Stimulated activated CD8-positive, alpha-beta memory T cell treated with anti-CD3 and anti-CD28 coated beads, Interleukin-4, amount 100 ng/mL, for 48 hours (primary cell): ENCODE measurements around the gene PRDX5.

Source experiments
- DNase-seq: peaks from one replicate; pipeline ENCODE4 v3.0.0-alpha.2; 2020

Gene PRDX5

GRCh38 chr11:64290352-64291261, 27.3 kb upstream of the PRDX5 start:
- no peak for DNase-seq

DNA sequence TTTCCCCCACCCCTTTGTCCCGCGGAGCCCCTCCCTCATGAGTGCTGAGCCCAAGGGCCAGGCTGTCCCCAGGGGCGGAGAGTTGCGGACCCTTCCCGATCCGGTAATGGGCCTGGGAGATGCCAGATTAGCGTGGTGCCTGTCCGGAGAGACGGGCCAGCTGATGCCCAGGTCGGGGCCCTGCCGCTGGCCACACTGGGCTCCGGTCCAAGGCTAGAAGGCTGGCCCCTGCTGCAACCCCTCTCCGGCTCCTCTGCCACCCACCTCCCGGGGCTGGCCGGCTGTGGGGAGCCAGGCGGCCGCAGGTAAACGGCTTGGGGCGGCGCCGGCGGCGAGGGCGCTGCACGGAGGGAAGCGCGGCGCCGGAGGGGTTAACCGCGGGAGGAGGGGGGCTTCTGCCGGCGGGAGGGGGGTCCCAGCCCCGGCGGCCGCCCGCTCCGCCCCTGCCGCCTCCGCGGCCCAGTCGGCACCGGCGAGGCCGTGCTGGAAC, 26.6 kb upstream of the PRDX5 start, which contains the start of gene KCNK4:
Gene KCNK4 (plus strand): TSS at position 41 of the 490 bp plus-strand sequence. CDS start 1,717 bp downstream, outside the sequence.
- no peak for DNase-seq

GRCh38 chr11:64291752-64292459, 26.0 kb upstream of the PRDX5 start:
- no peak for DNase-seq

- no peak for DNase-seq
These were observed 25.3 kb upstream of the PRDX5 start for GRCh38 chr11:64292460-64293254.

DNA sequence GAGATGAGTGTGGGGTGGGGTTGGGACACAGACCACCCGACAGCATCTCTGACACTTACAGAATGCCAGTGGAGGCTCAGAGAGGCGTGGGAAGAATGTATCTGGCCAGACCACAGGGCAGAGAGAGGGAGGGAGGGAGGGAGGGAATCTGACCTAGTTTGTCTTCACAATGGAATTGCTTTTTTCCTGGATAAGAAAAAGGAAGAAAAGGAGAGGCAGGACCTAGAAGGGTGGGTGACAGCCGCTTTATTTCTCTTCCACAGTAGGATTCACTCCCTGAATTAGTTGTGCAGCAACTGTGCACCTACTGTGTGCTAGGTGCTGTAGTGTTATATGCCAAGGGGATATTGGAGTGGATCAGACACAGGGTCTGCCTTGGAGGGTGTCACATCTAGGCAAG, 23.1 kb upstream of the PRDX5 start:
- DNase-seq: no peak

DNA sequence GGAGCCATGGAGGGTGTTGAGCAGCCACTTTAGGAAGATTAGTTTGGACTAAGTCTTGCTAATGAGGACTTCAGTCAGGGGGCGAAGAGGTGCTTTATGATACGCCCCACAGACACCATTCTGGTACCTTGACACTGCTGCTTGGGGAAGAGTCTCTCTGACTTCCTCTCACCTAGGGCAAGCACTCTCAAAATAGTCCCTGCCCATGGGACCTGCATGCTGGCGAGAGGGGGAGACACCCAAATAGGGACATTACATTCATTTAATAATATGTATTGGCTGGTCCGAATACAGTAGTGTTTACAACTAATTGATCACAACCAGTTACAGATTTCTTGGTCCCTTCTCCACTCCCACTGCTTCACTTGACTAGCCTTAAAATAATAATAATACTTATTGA, 22.2 kb upstream of the PRDX5 start:
- DNase-seq: no peak

DNA sequence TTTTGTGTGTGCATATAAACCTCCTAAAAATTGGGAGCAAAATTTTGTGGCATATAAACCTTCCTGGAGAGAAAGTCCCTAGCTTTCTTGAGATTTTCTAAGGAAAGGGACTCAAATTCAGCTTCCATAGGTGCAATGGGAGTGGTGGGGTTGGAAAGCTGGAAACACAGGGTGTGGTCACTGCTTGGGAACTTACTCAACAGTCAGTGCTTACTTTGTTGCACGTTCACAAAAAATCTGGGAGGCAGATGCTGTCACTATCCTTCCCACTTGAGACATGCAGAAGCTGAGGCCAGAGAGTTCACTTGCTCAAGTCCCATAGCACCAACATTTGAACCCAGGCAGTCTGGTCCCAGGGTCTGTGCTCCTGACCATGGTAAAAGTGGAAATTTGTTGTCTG, 21.7 kb upstream of the PRDX5 start:
- DNase-seq: no peak

GRCh38 chr11:64296830-64297698, 20.9 kb upstream of the PRDX5 start:
- no peak for DNase-seq

GRCh38 chr11:64297699-64298358, 20.1 kb upstream of the PRDX5 start:
- DNase-seq: no peak

DNA sequence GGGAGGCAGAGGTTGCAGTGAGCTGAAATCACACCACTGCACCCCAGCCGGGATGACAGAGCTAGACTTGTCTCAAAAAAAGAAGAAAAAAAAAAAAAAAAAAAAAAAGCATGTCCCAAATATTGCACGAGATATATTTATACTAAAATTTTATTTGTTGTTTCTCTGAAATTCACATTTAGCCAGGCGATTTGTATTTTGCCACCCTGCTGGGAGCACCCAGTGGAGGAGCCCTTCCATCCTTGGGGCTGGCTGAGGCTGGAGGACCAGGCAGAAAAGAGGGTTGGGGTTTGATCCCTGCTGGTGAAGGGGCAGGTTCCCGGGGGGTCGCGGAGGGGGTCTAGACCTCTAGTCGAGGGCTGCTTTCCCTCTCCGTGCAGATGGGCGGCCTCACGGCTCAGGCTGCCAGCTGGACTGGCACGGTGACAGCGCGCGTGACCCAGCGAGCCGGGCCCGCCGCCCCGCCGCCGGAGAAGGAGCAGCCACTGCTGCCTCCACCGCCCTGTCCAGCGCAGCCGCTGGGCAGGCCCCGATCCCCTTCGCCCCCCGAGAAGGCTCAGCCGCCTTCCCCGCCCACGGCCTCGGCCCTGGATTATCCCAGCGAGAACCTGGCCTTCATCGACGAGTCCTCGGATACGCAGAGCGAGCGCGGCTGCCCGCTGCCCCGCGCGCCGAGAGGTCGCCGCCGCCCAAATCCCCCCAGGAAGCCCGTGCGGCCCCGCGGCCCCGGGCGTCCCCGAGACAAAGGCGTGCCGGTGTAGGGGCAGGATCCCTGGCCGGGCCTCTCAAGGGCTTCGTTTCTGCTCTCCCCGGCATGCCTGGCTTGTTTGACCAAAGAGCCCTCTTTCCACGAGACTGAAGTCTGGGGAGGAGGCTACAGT, 18.7 kb upstream of the PRDX5 start:
- DNase-seq: no peak

- DNase-seq: no peak
These were observed 17.9 kb upstream of the PRDX5 start, which contains the start of gene CATSPERZ for GRCh38 chr11:64299847-64300648. TSS of gene CATSPERZ (plus strand) at chr11:64300358. CDS start at chr11:64300411, 53 bp downstream.

- no peak for DNase-seq
These were observed 14.6 kb upstream of the PRDX5 start for GRCh38 chr11:64303109-64304031.

- no peak for DNase-seq
These were observed 13.9 kb upstream of the PRDX5 start for GRCh38 chr11:64304032-64304315.

- DNase-seq: peak; percentile 99
These were observed 13.4 kb upstream of the PRDX5 start for GRCh38 chr11:64304316-64305072.

DNA sequence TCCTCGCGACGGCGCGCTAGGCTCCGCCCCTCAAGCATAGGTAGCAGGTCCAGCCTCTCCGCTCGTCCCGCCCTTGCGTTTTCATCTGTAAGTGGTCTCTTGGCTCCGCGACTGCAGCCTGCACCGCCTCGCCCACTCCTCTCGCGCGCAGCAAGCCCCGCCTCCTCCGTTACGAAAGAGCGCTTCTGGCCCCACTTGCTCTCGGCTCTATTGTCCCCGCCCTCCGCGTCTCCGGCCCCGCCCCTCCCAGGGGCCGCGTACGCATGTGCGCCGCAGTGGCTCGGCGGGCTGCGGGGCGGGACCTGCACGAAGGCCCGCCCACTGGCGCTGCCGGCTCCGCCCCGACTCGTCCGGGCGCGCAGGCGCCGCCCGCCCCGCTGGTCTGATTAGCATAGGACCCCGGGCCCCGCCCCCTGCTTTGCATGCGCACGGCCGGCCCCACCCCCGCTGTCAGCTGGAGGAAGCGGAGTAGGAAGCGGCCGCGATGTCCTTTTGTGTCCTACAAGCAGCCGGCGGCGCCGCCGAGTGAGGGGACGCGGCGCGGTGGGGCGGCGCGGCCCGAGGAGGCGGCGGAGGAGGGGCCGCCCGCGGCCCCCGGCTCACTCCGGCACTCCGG, 12.7 kb upstream of the PRDX5 start, which contains the start of gene ESRRA:
Gene ESRRA (plus strand): TSS at position 450 of the 616 bp plus-strand sequence. CDS start 1,656 bp downstream, outside the sequence.
- DNase-seq: peak; percentile 100

GRCh38 chr11:64305691-64306562, 12.0 kb upstream of the PRDX5 start:
- peak; percentile 81 for DNase-seq
